Vagina (tissue), 2 donors: ENCODE measurements around the gene AKAP7. TPM values are rescaled to one million over a fixed set of nuclear protein-coding genes. Genes with fewer than 3 reads are reported as not detected.
A peak's percentile ranks its signal among the peaks of the same experiment; 100 is the strongest.

Source experiments
- DNase-seq, 2 donors: peaks; one replicate each; pipeline ENCODE4 v3.0.0-alpha.2; 2017; ENCODE audit errors: extremely low spot score in 2 of 2
- H3K27ac ChIP-seq: fragments of 200-600 bp; sonication (generic); one replicate; pipeline ENCODE4 v1.5.1; 2019
- H3K27me3 ChIP-seq: fragments of 200-600 bp; sonication (generic); one replicate; pipeline ENCODE4 v1.5.1; 2019
- H3K36me3 ChIP-seq, 2 donors: fragments of 200-600 bp; sonication (generic); one replicate each; pipeline ENCODE4 v1.5.1; 2017 to 2019
- H3K4me1 ChIP-seq: fragments of 200-600 bp; sonication (generic); one replicate; pipeline ENCODE4 v1.5.1; 2019
- H3K4me3 ChIP-seq, 2 donors: fragments of 200-600 bp; sonication (generic); 1 replicate in 1 of 2; 2 replicates in 1 of 2; pipeline ENCODE4 v1.5.1; 2016 to 2019
- H3K9me3 ChIP-seq: fragments of 200-600 bp; sonication (generic); one replicate; pipeline ENCODE4 v1.5.1; 2019
- POLR2A ChIP-seq, 2 donors: fragments of 450-650 bp; IDR thresholded peaks; one replicate each; pipeline ENCODE4 v1.6.1; 2017; ENCODE audit warnings: antibody characterized with exemption in 2 of 2, mild to moderate bottlenecking in 2 of 2, moderate library complexity in 2 of 2
- POLR2AphosphoS5 ChIP-seq, 2 donors: sonication (generic); formaldehyde crosslinking; IDR thresholded peaks; one replicate each; pipeline ENCODE4 v1.9.0; 2017; ENCODE audit warnings: antibody characterized with exemption in 2 of 2, mild to moderate bottlenecking in 2 of 2, low read depth in 1 of 2; ENCODE audit not compliant: insufficient read depth in 1 of 2
- intact Hi-C: fragments of 100-400 bp; cut with DNase I; formaldehyde crosslinking; loops from one replicate; pipeline ENCODE4 v1.15.1; 2023
- total RNA-seq: library from RNA; depleted of rRNA; stranded (reverse); fragments of >200 nt; gene quantifications from one replicate; pipeline ENCODE4 v1.2.3, GENCODE V29; 2016
- TF ChIP-seq, protein P1 (sequence below), 3 experiments: fragments of 450-650 bp in 2 of 3; fragments of 200-600 bp in 1 of 3; sonication (generic) in 1 of 3; IDR thresholded peaks; one replicate each; pipeline ENCODE4 v1.5.1; 2017 to 2019; ENCODE audit warnings: antibody characterized with exemption in 3 of 3, mild to moderate bottlenecking in 2 of 3, moderate library complexity in 2 of 3

The AKAP7 gene
- total RNA-seq, 1 donor from 2014 or later, result 6.4 TPM

DNA sequence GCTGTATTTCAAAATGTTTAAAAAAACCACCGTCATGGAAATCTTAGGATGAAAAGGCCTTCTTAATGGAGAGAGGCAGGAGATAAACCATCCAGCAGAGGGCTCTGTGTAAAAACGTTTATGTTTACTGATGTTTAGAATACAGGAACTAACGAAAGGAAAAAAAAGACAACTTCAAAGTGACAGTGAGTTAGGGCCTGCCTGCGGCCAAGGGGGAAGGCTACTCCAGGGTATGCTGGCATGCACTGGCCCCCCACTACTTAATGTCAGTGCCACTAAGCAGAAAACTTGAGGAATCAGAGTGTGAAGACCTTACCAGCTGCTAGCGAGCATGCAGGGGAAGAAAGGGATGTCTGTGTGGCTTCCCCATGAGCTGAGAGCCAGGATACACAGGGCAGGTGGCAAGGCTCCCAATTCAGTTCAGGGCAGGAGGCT lies 47.7 kb downstream of the AKAP7 start:
- no peak for DNase-seq
- TF ChIP-seq, protein P1, sequence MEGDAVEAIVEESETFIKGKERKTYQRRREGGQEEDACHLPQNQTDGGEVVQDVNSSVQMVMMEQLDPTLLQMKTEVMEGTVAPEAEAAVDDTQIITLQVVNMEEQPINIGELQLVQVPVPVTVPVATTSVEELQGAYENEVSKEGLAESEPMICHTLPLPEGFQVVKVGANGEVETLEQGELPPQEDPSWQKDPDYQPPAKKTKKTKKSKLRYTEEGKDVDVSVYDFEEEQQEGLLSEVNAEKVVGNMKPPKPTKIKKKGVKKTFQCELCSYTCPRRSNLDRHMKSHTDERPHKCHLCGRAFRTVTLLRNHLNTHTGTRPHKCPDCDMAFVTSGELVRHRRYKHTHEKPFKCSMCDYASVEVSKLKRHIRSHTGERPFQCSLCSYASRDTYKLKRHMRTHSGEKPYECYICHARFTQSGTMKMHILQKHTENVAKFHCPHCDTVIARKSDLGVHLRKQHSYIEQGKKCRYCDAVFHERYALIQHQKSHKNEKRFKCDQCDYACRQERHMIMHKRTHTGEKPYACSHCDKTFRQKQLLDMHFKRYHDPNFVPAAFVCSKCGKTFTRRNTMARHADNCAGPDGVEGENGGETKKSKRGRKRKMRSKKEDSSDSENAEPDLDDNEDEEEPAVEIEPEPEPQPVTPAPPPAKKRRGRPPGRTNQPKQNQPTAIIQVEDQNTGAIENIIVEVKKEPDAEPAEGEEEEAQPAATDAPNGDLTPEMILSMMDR (IDR thresholded peaks at IDR 0.05), result peak in 1 of 3 experiments; percentile 31
- TF ChIP-seq POLR2A (IDR thresholded peaks at IDR 0.05), result no peak
- no peak for TF ChIP-seq POLR2AphosphoS5 (IDR thresholded peaks at IDR 0.05; ENCODE audit: insufficient read depth in 1 of 2, low read depth in 1 of 2)
- Histone ChIP-seq H3K9me3 (no peaks in the 10 kb centered on the region), H3K27ac (no peak overlapping the region), H3K27me3 (no peaks in the 10 kb centered on the region), H3K36me3 (peaks cover 0 to 13% of the 10 kb centered on the region in 2 donors), H3K4me3 (no peak overlapping the region), H3K4me1 (no peaks in the 10 kb centered on the region)
- intact Hi-C loops, result no loop called here

DNA sequence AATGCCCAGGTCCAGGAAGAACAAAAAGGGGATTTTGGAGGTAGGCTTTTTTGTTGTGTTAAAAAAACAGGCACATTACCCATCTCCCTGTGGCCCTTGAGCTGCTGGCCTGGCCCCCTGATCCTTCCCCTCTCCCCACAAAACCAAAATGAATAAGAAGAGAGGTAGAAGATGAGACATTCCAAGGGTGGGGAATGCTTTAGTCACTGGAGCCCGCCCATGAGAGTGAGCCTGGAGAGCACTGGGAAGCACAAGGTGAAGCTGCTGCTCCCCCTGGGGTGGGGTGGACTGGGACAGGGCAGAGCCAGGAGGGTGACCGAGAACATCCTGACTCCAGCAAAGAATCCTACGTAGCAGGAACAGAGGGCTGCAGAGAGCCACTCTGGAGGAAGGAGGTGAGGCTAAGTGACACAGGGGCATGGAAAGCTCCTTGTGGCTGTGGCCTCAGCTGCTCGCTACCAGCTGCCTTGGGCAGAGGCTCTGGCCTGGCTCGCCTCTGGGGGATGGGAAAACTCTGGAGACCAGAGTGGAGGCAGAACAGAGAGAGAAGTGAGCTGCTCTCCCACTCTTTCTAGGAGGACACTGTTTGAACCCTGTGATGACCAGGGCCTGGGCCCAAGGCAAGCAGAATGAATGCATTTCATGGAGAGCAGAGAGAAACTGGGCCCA lies 48.3 kb downstream of the AKAP7 start:
- H3K4me1 ChIP-seq, result no peaks in the 10 kb centered on the region
- H3K4me3 ChIP-seq, result no peak overlapping the region
- no peak overlapping the region for H3K27ac ChIP-seq
- H3K27me3 ChIP-seq, result no peaks in the 10 kb centered on the region
- H3K9me3 ChIP-seq, result no peaks in the 10 kb centered on the region
- peaks cover 0 to 13% of the 10 kb centered on the region in 2 donors for H3K36me3 ChIP-seq
- no peak for TF ChIP-seq POLR2A (IDR thresholded peaks at IDR 0.05)
- no peak for TF ChIP-seq POLR2AphosphoS5 (IDR thresholded peaks at IDR 0.05; ENCODE audit: insufficient read depth in 1 of 2, low read depth in 1 of 2)
- TF ChIP-seq, protein P1 (IDR thresholded peaks at IDR 0.05), result no peak
- DNase-seq, result no peak
- intact Hi-C loops, result no loop called here

DNA sequence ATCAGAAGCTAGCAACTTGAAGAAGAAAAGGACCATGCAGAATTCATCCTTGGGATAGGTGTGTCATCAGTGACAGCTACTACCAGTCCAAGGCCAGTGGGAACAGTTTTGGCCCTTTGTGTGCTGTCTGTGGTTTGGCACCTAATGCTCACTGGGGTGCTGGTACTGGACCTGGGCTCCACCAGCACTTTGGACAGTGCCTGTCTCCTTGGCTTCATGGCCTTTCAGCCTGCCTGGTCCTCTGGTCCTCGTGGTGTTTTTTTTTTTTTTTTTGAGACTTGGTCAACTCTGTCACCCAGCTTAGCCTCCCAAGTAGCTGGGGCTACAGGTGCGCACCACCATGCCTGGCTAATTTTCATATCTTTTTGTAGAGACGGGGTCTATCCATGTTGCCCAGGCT lies 56.3 kb downstream of the AKAP7 start:
- no peaks in the 10 kb centered on the region for H3K4me1 ChIP-seq
- peaks cover 0 to 13% of the 10 kb centered on the region in 2 donors for H3K36me3 ChIP-seq
- H3K27me3 ChIP-seq, result no peaks in the 10 kb centered on the region
- no peak for DNase-seq
- TF ChIP-seq POLR2A (IDR thresholded peaks at IDR 0.05) (no peak), POLR2AphosphoS5 (IDR thresholded peaks at IDR 0.05; ENCODE audit: insufficient read depth in 1 of 2, low read depth in 1 of 2) (no peak)
- intact Hi-C loops, result no loop called here
- H3K9me3 ChIP-seq, result peaks cover 2% of the 10 kb centered on the region
- H3K27ac ChIP-seq, result no peak overlapping the region
- H3K4me3 ChIP-seq, result no peak overlapping the region

DNA sequence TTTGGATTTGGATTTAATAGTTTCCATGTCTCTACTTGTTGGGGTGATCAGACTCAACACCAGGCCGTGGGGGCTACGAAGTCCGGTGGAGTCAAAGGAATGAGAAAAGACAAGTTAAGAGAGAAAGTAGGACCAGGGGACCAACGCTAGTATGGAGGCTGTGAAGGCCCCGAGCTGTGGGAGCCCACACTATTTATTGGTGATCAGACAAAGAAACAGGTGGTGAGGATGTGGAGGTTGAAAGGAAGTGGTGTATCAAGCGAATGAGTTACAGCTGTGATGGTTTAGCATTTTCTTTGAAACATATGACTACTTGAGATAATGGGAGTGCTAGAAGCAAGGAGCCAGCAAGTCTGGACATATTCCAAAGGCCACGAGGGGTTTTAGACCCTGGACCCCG lies 62.4 kb downstream of the AKAP7 start:
- Histone ChIP-seq H3K27me3 (no peaks in the 10 kb centered on the region), H3K4me3 (no peak overlapping the region), H3K27ac (no peak overlapping the region), H3K4me1 (no peaks in the 10 kb centered on the region), H3K9me3 (peaks cover 2% of the 10 kb centered on the region), H3K36me3 (peaks cover 0 to 18% of the 10 kb centered on the region in 2 donors)
- TF ChIP-seq POLR2A (IDR thresholded peaks at IDR 0.05) (no peak), POLR2AphosphoS5 (IDR thresholded peaks at IDR 0.05; ENCODE audit: insufficient read depth in 1 of 2, low read depth in 1 of 2) (no peak)
- TF ChIP-seq, protein P1 (IDR thresholded peaks at IDR 0.05), result no peak
- intact Hi-C loops, result no loop called here
- DNase-seq, result no peak

DNA sequence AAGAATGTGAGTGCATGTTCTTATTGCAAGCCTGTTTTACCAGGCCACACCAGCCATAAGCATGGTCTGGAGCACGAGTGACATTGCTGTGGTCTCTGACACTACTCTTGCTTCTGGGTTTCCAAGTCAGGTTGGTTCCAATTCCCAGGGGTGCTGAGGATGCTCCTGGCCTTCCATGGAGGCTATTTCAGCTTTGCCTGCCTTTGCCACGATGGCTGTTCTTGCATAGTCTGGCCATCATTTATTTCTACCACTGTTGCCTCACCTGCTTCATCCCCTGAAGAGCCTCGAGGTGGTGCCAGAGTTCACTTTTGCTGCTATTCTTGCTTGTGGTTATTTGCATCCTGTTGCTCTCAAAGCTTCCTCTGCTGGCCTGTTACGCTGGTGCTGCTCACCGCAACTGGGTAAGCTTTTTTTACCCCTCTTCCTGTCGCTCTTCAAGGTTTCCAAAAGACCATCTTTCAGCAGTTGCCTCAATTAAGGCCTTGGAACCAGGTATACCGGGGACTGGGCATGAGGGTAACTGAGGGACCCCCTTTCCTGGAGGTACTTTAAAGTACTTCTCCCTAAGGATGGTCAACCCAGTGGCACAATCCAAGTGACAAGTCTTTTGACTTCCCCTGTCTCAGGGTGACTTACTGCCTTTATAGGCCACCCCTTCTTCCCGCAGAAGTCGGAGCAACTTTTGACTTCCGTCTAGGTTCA lies 64.5 kb downstream of the AKAP7 start:
- no peak overlapping the region for H3K4me3 ChIP-seq
- no peaks in the 10 kb centered on the region for H3K9me3 ChIP-seq
- peaks cover 0 to 10% of the 10 kb centered on the region in 2 donors for H3K36me3 ChIP-seq
- no peak for DNase-seq
- intact Hi-C loops, result no loop called here
- H3K4me1 ChIP-seq, result no peaks in the 10 kb centered on the region
- no peak overlapping the region for H3K27ac ChIP-seq
- no peak for TF ChIP-seq POLR2A (IDR thresholded peaks at IDR 0.05)
- TF ChIP-seq POLR2AphosphoS5 (IDR thresholded peaks at IDR 0.05; ENCODE audit: insufficient read depth in 1 of 2, low read depth in 1 of 2), result no peak
- TF ChIP-seq, protein P1 (IDR thresholded peaks at IDR 0.05), result peak in 2 of 3 experiments; percentile 21 to 39
- H3K27me3 ChIP-seq, result no peaks in the 10 kb centered on the region
